ENCODE measurements around the gene OR4D9.
"Not testable (repeated sequence)": the region's sequence is repeated elsewhere in the genome, so short reads cannot be mapped to it uniquely, and the experiment has no call there.

OR4D9 gene

GRCh38 chr11:59510941-59511589 lies at the start of gene OR4D9:
TSS of gene OR4D9 (plus strand) at chr11:59511539. CDS start at chr11:59514913, 3,374 bp downstream.
- no peak for DNase-seq (ENCODE audit: low read depth)

- no peak for DNase-seq (ENCODE audit: low read depth)
Measured at GRCh38 chr11:59463190-59463641, 48.1 kb upstream of the OR4D9 start.

DNA sequence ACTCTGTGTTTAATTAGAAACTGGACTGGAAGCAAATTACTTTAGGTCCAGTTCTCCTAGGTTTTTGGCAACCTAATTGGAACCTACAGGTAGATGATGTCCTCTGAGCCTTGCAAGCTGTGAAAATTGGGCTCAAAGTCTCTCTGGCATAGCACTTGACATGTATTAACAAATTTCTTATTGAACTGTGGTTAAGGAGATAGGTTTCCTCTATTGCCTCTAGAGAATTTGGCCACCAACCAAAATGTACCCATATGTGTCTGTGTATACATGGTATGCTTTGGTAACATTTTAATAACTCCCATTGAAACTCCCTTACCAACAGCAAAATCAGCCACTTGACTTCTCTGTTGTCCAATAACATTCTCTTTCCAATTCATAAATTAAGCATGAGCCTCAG lies 38.3 kb upstream of the OR4D9 start, which contains the start of gene OR4D10:
OR4D10 (plus strand) TSS at position 301 of the 400 bp plus-strand sequence. CDS start 4,115 bp downstream, outside the sequence.
- DNase-seq (ENCODE audit: low read depth): no peak

GRCh38 chr11:59475176-59475575 lies 36.2 kb upstream of the OR4D9 start:
- no peak for DNase-seq (ENCODE audit: low read depth)

- no peak for DNase-seq (ENCODE audit: low read depth)
Measured at GRCh38 chr11:59479906-59480305, 31.4 kb upstream of the OR4D9 start.

- DNase-seq (ENCODE audit: low read depth): no peak
Measured at GRCh38 chr11:59480359-59480758, 31.0 kb upstream of the OR4D9 start.

- DNase-seq (ENCODE audit: low read depth): no peak
Measured at GRCh38 chr11:59501931-59502330, 9.4 kb upstream of the OR4D9 start.

- no peak for DNase-seq (ENCODE audit: low read depth)
Measured at GRCh38 chr11:59503276-59503675, 8.1 kb upstream of the OR4D9 start, which contains the start of gene OR4D11. TSS of gene OR4D11 (plus strand) at chr11:59503576. CDS start at chr11:59503576, 0 bp downstream.

DNA sequence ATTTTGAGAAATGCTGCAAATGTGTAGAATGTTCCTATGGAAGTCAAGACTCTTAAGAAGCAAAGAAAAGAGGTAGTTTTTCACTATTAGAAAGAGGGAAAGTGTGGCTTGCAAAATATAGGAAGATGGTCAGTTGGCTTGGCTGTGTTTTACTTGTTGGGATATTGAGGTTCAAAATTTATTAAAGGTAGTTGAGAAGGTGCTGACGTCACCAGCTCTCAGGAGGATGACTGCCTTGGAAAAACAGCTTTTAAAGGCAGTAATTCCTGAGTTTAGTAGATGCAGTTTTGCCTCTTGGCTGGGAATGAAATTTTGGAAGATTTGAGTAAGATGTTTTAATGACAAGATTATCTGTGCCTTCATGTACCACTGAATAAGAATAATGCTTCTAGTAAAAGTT lies 336 bp downstream of the OR4D9 start:
- DNase-seq (ENCODE audit: low read depth): no peak

DNA sequence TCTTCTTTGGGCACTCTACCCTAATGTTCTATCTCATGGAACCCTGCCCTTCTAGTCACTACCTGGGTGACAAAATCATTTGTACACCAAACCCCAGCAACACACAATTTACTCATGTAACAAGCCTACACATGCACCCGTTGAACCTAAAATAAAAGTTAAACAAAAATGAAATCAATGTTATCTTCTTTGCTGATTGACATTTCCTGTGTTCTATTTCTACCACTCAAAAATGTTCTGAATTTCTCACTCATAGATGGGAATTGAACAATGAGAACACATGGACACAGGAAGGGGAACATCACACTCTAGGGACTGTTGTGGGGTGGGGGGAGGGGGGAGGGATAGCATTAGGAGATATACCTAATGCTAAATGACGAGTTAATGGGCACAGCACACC lies 8.8 kb downstream of the OR4D9 start:
- DNase-seq (ENCODE audit: low read depth): not testable (repeated sequence)

DNA sequence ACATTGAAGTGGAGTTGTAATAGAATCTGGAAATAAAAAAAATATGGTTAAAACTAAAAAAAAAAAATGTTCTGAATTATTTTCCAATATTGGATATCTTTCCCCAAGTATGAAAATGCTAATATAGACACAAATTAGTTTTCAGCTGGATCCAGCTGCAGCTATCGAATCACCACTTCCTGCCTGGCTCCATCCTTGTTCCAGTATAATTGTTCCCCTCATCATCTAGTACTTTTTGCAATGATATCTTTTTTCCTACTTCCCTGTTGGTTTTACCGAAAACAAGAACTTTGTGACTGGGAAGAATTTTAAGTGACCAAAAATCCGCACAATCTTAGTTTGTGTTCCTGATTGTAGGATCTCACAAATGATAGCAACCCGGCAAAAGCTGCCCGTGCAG lies 9.4 kb downstream of the OR4D9 start:
- DNase-seq (ENCODE audit: low read depth): no peak

DNA sequence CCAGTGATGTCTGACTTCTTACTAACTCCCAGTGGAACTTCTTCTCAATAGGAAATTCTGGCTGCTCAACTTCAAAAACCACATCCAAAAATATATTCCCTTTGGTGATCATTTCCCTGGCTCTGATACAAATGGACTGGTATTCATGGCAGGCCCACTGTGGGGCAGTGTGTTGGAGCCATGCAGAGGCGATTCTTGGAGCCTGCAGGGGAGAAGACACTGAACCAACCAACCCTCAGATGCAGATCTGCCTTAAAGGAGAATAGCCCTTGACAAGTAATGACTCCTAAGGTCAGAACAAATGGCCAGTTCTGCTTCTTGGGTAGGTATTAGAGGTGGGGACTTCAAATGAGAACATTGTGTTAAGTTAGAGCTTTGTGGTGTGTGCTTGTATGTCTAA lies 12.2 kb downstream of the OR4D9 start:
- no peak for DNase-seq (ENCODE audit: low read depth)

GRCh38 chr11:59528711-59529110 lies 17.4 kb downstream of the OR4D9 start:
- no peak for DNase-seq (ENCODE audit: low read depth)

GRCh38 chr11:59532620-59533019 lies 21.3 kb downstream of the OR4D9 start:
- DNase-seq (ENCODE audit: low read depth): no peak

DNA sequence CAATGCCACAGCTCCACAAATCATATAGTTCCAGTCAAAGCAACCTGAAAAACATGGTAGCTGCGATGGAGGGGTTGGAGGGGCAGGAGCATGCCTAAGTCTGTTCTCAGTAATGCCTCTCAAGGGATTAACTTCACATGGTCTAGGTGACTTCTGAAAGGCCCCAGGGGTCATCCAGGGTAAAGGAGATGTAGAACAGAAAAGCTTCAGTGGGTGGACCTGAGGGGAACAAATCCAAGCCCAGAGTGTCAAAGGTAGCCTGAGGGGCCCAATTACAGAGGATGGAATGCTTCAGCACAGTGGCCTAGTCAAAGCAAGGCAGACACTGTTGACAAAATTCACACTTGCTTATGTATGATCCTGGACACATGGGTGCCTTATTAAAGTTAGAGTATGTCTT lies 23.3 kb downstream of the OR4D9 start:
- no peak for DNase-seq (ENCODE audit: low read depth)

DNA sequence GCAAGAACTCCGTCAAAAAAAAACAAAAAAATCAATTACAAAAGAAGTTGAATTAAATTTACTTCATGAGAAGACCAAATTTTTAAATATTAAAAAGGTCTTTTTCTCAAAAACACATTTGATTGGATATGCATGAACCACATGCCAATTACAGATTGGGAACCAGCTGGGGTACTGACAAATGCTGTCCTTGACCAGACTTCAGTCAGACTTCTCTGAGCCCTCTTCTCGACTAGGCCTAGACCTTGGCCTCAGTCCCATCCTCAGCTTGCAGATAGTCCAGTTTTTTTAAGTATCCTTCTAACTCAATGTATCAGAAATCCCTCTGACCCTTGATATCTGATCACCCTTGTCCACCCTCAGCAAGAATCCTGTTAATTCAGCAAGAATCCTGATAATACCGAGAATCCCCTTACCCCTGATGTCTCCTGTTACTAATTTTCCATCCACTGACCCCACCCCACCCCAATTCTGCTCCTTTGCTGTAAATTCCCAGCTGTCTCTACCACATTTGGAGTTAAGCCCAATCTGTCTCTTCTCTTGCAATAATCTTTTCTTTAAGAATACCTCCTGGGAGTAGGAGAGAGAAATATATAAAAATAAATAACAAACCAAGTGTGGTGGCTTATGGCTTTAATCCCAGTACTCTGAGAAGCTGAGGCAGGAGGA lies 30.9 kb downstream of the OR4D9 start:
- DNase-seq (ENCODE audit: low read depth): no peak

GRCh38 chr11:59543713-59544112 lies 32.4 kb downstream of the OR4D9 start:
- not testable (repeated sequence) for DNase-seq (ENCODE audit: low read depth)

DNA sequence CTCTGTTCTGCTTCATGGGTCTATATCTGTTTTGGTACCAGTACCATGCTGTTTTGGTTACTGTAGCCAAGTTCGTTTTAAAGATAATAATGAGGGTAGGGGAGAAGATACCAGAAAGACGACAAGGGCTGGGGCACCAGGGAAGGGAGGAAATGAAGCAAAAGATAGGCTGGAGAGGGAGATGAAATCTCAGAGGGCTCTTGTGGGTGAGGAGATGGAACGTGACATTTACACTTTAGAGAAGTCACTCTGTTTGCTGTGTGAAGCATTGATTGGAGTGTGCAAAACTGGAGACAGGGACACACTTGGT lies 33.5 kb downstream of the OR4D9 start:
- no peak for DNase-seq (ENCODE audit: low read depth)

GRCh38 chr11:59545179-59546020 lies 34.1 kb downstream of the OR4D9 start:
- DNase-seq (ENCODE audit: low read depth): no peak

GRCh38 chr11:59547605-59548308 lies 36.4 kb downstream of the OR4D9 start:
- DNase-seq (ENCODE audit: low read depth): not testable (repeated sequence)

- DNase-seq (ENCODE audit: low read depth): no peak
Measured at GRCh38 chr11:59548309-59548656, 36.9 kb downstream of the OR4D9 start.

DNA sequence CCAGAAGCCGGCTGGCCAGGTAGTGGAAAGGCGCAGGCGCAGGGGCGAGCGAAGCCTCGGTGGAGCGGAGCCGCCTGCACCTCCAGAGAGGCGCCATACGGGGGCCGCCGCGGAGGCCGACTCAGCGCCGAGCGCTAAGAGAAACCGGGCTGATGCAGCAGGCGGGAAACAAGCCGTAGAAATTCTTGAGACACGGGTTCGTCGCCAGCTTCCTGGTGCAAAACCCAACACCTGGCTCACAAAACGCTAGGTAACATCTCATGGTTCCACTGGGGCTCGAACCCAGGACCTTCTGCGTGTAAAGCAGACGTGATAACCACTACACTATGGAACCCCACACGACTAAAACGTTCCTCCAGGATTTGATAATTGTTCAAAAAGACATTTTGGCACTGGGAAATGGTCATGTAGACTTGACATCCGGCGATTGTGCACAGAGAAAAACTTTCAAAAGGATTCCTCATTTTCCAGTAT lies 39.1 kb downstream of the OR4D9 start:
- DNase-seq (ENCODE audit: low read depth): peak; percentile 86

Data from stimulated activated CD4-positive, alpha-beta T cell treated with anti-CD3 and anti-CD28 coated beads, Interleukin-2, amount 100 ng/mL, for 4 hours (primary cell).